Spleen (tissue), 11 donors: Measurements from ENCODE around the gene JAZF1. TPM values are rescaled to one million over a fixed set of nuclear protein-coding genes. Genes with fewer than 3 reads are reported as not detected.

ENCODE experiments used
- DNase-seq: peaks from one replicate; pipeline ENCODE4 v3.0.0-alpha.2; 2020
- H3K27ac ChIP-seq, 8 donors: fragments of 200-600 bp; sonication (generic) in 7 of 8; 1 replicate in 4 of 8; 2 replicates in 4 of 8; pipeline versions ENCODE4 v1.5.0 to v1.8.0; 2016 to 2021; ENCODE audit warnings: inconsistent platforms in 4 of 8, mild to moderate bottlenecking in 4 of 8, moderate library complexity in 1 of 8
- H3K27me3 ChIP-seq, 7 donors: fragments of 200-600 bp; sonication (generic) in 6 of 7; replicated peaks in 1 of 7; 1 replicate in 4 of 7; 2 replicates in 3 of 7; pipeline versions ENCODE4 v1.5.0 to v1.8.0; 2016 to 2021; ENCODE audit warnings: inconsistent platforms in 3 of 7, mild to moderate bottlenecking in 1 of 7
- H3K36me3 ChIP-seq, 6 donors: fragments of 200-600 bp; sonication (generic) in 5 of 6; 1 replicate in 4 of 6; 2 replicates in 2 of 6; pipeline versions ENCODE4 v1.5.0 to v1.8.0; 2016 to 2021; ENCODE audit warnings: inconsistent platforms in 2 of 6
- H3K4me1 ChIP-seq, 6 donors: fragments of 200-600 bp; sonication (generic) in 5 of 6; 1 replicate in 3 of 6; 2 replicates in 3 of 6; pipeline versions ENCODE4 v1.5.0 to v1.8.0; 2016 to 2021; ENCODE audit warnings: inconsistent platforms in 3 of 6
- H3K4me3 ChIP-seq, 8 donors: fragments of 200-600 bp; sonication (generic) in 7 of 8; 1 replicate in 4 of 8; 2 replicates in 4 of 8; pipeline versions ENCODE4 v1.5.0 to v1.8.0; 2016 to 2021; ENCODE audit warnings: inconsistent platforms in 4 of 8, mild to moderate bottlenecking in 4 of 8, moderate library complexity in 2 of 8
- H3K9me3 ChIP-seq, 8 donors: fragments of 200-600 bp; sonication (generic) in 7 of 8; 1 replicate in 4 of 8; 2 replicates in 4 of 8; pipeline versions ENCODE4 v1.5.0 to v1.8.0; 2016 to 2021; ENCODE audit warnings: inconsistent platforms in 4 of 8
- POLR2A ChIP-seq, 3 donors: fragments of 450-650 bp; IDR thresholded peaks; one replicate each; pipeline ENCODE4 v1.5.1; 2017; ENCODE audit warnings: antibody characterized with exemption in 3 of 3, mild to moderate bottlenecking in 1 of 3
- POLR2AphosphoS5 ChIP-seq, 3 donors: sonication (generic); formaldehyde crosslinking; IDR thresholded peaks; one replicate each; pipeline ENCODE4 v1.5.1; 2017; ENCODE audit warnings: antibody characterized with exemption in 3 of 3
- WGBS, 5 donors: extraction: QIAGEN DNeasy Blood & Tissue Kit in 3 of 5; methylation state at CpG; one replicate each; pipeline versions ENCODE4 v1.1.5 to v1.1.7; 2013 to 2018; 5-methylcytosine and 5-hydroxymethylcytosine counted together
- intact Hi-C: fragments of 100-400 bp; cut with DNase I; formaldehyde crosslinking; loops from one replicate; pipeline ENCODE4 v1.15.0; 2023; ENCODE audit warnings: low total_unique reads
- polyA plus RNA-seq, 3 donors: library from polyadenylated mRNA; stranded (reverse); fragments of 200-250 nt; gene quantifications; one replicate each; pipeline ENCODE4 v1.2.1, GENCODE V29; 2013
- total RNA-seq, 7 donors: library from RNA; depleted of rRNA in 3 of 7; stranded (reverse); fragments of >200 nt in 3 of 7; fragmentation: NEBNext Ultra II Directional in 4 of 7; extraction: Animal tissue kit (Norgen Biotek cat#: 25700) in 4 of 7; gene quantifications; one replicate each; pipeline versions ENCODE4 v1.1.0 to v1.2.1, GENCODE V29; 2016 to 2021
- TF ChIP-seq, protein P1 (sequence below), 11 experiments: fragments of 200-600 bp in 7 of 11; fragments of 450-650 bp in 4 of 11; sonication (generic) in 4 of 11; IDR thresholded peaks in 8 of 11; conservative IDR thresholded peaks in 3 of 11; 1 replicate in 7 of 11; 2 replicates in 4 of 11; pipeline versions ENCODE4 v1.4.0 to v1.8.0; 2016 to 2021; ENCODE audit warnings: antibody characterized with exemption in 11 of 11, inconsistent platforms in 4 of 11, mild to moderate bottlenecking in 1 of 11
- donor health status: healthy with polysubstance abuse.
- donor health status: DM: no; HTN: no; CAD: no; lungs with moderate emphysema.
- donor health status: DM: no; HTN: no; CAD: no.
- donor health status: Bipolar disorder and iron deficiency.
- donor health status: healthy.
- donor health status: DM: no; HTN: no; CAD: no.
- donor health status: DM: yes; HTN: yes; CAD: no.

Gene JAZF1
- total and polyA plus RNA-seq, 10 donors = 13.5 to 33.8 (median 24.7) TPM

- intact Hi-C loops = no loop called here
- no peak overlapping the region for H3K27ac ChIP-seq
- no peak for DNase-seq
- no peak overlapping the region for H3K4me3 ChIP-seq
- H3K27me3 ChIP-seq = no peaks in the 10 kb centered on the region
- H3K36me3 ChIP-seq = peaks cover 0 to 7% (median 2%) of the 10 kb centered on the region in 6 donors
- H3K4me1 ChIP-seq = peaks cover 0 to under 1% (median 0%) of the 10 kb centered on the region in 6 donors
- no peaks in the 10 kb centered on the region for H3K9me3 ChIP-seq
- TF ChIP-seq, protein P1, sequence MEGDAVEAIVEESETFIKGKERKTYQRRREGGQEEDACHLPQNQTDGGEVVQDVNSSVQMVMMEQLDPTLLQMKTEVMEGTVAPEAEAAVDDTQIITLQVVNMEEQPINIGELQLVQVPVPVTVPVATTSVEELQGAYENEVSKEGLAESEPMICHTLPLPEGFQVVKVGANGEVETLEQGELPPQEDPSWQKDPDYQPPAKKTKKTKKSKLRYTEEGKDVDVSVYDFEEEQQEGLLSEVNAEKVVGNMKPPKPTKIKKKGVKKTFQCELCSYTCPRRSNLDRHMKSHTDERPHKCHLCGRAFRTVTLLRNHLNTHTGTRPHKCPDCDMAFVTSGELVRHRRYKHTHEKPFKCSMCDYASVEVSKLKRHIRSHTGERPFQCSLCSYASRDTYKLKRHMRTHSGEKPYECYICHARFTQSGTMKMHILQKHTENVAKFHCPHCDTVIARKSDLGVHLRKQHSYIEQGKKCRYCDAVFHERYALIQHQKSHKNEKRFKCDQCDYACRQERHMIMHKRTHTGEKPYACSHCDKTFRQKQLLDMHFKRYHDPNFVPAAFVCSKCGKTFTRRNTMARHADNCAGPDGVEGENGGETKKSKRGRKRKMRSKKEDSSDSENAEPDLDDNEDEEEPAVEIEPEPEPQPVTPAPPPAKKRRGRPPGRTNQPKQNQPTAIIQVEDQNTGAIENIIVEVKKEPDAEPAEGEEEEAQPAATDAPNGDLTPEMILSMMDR (IDR thresholded peaks at IDR 0.05 in 8 of 11, conservative IDR thresholded peaks at IDR 0.05 in 3 of 11) = no peak
- no peak for TF ChIP-seq POLR2A (IDR thresholded peaks at IDR 0.05)
- no peak for TF ChIP-seq POLR2AphosphoS5 (IDR thresholded peaks at IDR 0.05)
Measured at GRCh38 chr7:27930910-27931476, 249.6 kb downstream of the JAZF1 start.

- Histone ChIP-seq H3K4me1 (peaks cover 0 to 12% (median 0%) of the 10 kb centered on the region in 6 donors), H3K4me3 (no peak overlapping the region), H3K27me3 (no peaks in the 10 kb centered on the region), H3K36me3 (peaks cover 0 to 7% (median 2%) of the 10 kb centered on the region in 6 donors), H3K9me3 (no peaks in the 10 kb centered on the region), H3K27ac (no peak overlapping the region)
- no peak for DNase-seq
- intact Hi-C loops = loop anchor here (10.0 kb wide), 1 partner anchor 734 kb away; no protein-coding TSS in a partner anchor
- 80 to 100% (median 91%) methylated on average over 3 of the region's 3 CpGs for WGBS, 5 donors
- TF ChIP-seq POLR2A (IDR thresholded peaks at IDR 0.05) (no peak), POLR2AphosphoS5 (IDR thresholded peaks at IDR 0.05) (no peak)
- TF ChIP-seq, protein P1 (IDR thresholded peaks at IDR 0.05 in 8 of 11, conservative IDR thresholded peaks at IDR 0.05 in 3 of 11) = no peak
Measured at GRCh38 chr7:27929127-27929526, 251.5 kb downstream of the JAZF1 start.

DNA sequence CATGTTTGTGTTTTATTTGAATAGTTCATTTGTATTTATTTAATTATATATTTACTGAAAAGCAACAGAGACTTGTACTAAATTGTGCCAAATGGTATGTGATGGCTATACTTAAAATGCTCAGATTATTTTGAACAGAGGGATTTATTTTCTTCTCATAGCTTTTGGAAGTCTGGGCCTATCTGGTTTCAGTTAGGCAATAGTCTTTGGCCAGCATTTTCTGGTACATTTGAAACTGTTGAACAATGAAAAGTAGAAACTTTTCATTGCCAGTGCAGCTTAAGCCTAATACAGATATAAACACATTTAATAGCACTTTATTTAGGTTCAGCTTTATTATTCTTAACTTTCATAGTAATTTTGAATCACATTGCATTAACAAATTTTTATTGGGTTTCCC lies 252.6 kb downstream of the JAZF1 start:
- peaks cover 0 to 23% (median 8%) of the 10 kb centered on the region in 6 donors for H3K4me1 ChIP-seq
- H3K9me3 ChIP-seq = no peaks in the 10 kb centered on the region
- no peak for DNase-seq
- intact Hi-C loops = loop anchor here (10.0 kb wide), 1 partner anchor 733 kb away; no protein-coding TSS in a partner anchor
- no peak overlapping the region for H3K27ac ChIP-seq
- no peak for TF ChIP-seq POLR2AphosphoS5 (IDR thresholded peaks at IDR 0.05)
- TF ChIP-seq, protein P1 (IDR thresholded peaks at IDR 0.05 in 8 of 11, conservative IDR thresholded peaks at IDR 0.05 in 3 of 11) = no peak
- no peak for TF ChIP-seq POLR2A (IDR thresholded peaks at IDR 0.05)
- H3K27me3 ChIP-seq = no peaks in the 10 kb centered on the region
- no peak overlapping the region for H3K4me3 ChIP-seq
- peaks cover 0 to 7% (median 2%) of the 10 kb centered on the region in 6 donors for H3K36me3 ChIP-seq

DNA sequence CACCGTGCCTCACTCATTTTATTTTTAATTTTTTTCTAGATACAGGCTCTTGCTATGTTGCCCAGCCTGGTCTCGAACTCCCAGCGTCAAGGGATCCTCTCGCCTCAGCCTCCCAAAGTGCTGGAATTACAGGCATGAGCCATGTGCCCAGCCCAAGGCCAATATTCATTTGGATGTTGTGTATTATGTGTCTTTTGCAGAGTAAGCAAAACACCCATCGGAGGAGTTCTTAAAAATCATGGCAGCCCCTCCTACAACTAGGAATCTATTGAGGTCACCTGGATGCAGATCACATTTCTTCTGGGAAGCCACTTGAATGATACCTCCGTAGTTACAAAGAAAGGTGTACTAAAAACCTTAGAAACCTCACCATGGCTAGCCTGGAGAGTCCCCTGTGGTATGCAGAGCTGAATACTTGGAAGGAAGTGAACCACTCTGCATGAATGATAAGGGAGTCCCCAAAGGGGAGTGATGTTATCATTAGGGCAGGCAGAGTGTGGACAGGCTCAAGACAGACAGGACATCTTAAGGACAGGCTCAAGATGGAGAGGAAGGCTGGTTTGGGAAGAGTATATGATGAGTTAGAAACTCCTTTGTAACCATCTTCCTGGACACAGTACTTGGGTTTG lies 254.9 kb downstream of the JAZF1 start:
- intact Hi-C loops = loop anchor here (10.0 kb wide), 1 partner anchor 731 kb away; no protein-coding TSS in a partner anchor
- Histone ChIP-seq H3K4me3 (no peak overlapping the region), H3K27ac (no peak overlapping the region), H3K27me3 (no peaks in the 10 kb centered on the region), H3K9me3 (no peaks in the 10 kb centered on the region), H3K4me1 (peaks cover 0 to 44% (median 14%) of the 10 kb centered on the region in 6 donors), H3K36me3 (no peaks in the 10 kb centered on the region)
- WGBS, 5 donors = 84 to 92% (median 88%) methylated on average over 6 of the region's 6 CpGs
- DNase-seq = no peak
- no peak for TF ChIP-seq POLR2A (IDR thresholded peaks at IDR 0.05)
- TF ChIP-seq, protein P1 (IDR thresholded peaks at IDR 0.05 in 8 of 11, conservative IDR thresholded peaks at IDR 0.05 in 3 of 11) = no peak
- TF ChIP-seq POLR2AphosphoS5 (IDR thresholded peaks at IDR 0.05) = no peak
